Trophoblast cell (in vitro differentiated cells and primary cell): ENCODE measurements around the gene ELP2.

Experiments used
- DNase-seq, 2 donors: peaks; one replicate each; pipeline ENCODE4 v3.0.0-alpha.2; 2016
- H2AFZ ChIP-seq: 2 replicates; pipeline ENCODE4 v1.6.1; 2013; ENCODE audit warnings: low read length, moderate library complexity, mild to moderate bottlenecking; ENCODE audit not compliant: insufficient read depth, poor library complexity
- H2AK5ac ChIP-seq: 2 replicates; pipeline ENCODE4 v1.6.1; 2013; ENCODE audit warnings: mild to moderate bottlenecking, low read length
- H2BK120ac ChIP-seq: 2 replicates; pipeline ENCODE4 v1.6.1; 2013; ENCODE audit warnings: low read length, mild to moderate bottlenecking, moderate library complexity; ENCODE audit not compliant: insufficient read depth, poor library complexity
- H2BK12ac ChIP-seq: 2 replicates; pipeline ENCODE4 v1.6.1; 2013; ENCODE audit warnings: mild to moderate bottlenecking, low read length, moderate library complexity
- H2BK5ac ChIP-seq: 2 replicates; pipeline ENCODE4 v1.6.1; 2013; ENCODE audit warnings: low read length, low read depth, moderate library complexity, mild to moderate bottlenecking; ENCODE audit not compliant: poor library complexity
- H3K14ac ChIP-seq: 2 replicates; pipeline ENCODE4 v1.6.1; 2013; ENCODE audit warnings: mild to moderate bottlenecking, low read length
- H3K18ac ChIP-seq: 2 replicates; pipeline ENCODE4 v1.6.1; 2013; ENCODE audit warnings: mild to moderate bottlenecking, low read length
- H3K23ac ChIP-seq: 2 replicates; pipeline ENCODE4 v1.6.1; 2013; ENCODE audit warnings: low read length
- H3K27ac ChIP-seq: 2 replicates; pipeline ENCODE4 v1.5.1; 2013; ENCODE audit warnings: low read depth, mild to moderate bottlenecking, inconsistent platforms, low read length, moderate library complexity
- H3K27me3 ChIP-seq: 2 replicates; pipeline ENCODE4 v1.6.1; 2013; ENCODE audit warnings: inconsistent platforms, mild to moderate bottlenecking, low read length, moderate library complexity; ENCODE audit not compliant: insufficient read depth
- H3K36me3 ChIP-seq, 2 experiments: 1 replicate in 1 of 2; 2 replicates in 1 of 2; pipeline ENCODE4 v1.6.1; 2013; ENCODE audit warnings: low read length in 2 of 2, mild to moderate bottlenecking in 2 of 2, moderate library complexity in 1 of 2; ENCODE audit not compliant: insufficient read depth in 2 of 2, control insufficient read depth in 1 of 2
- H3K4ac ChIP-seq: 2 replicates; pipeline ENCODE4 v1.6.1; 2013; ENCODE audit warnings: low read depth, mild to moderate bottlenecking, low read length, moderate library complexity
- H3K4me1 ChIP-seq, 2 experiments: 1 replicate in 1 of 2; 2 replicates in 1 of 2; pipeline ENCODE4 v1.6.1; 2013; ENCODE audit warnings: low read length in 2 of 2, mild to moderate bottlenecking in 2 of 2, moderate library complexity in 1 of 2; ENCODE audit not compliant: insufficient read depth in 2 of 2, control insufficient read depth in 1 of 2
- H3K4me2 ChIP-seq: 2 replicates; pipeline ENCODE4 v1.6.1; 2013; ENCODE audit warnings: inconsistent platforms, mild to moderate bottlenecking, low read length, moderate library complexity
- H3K4me3 ChIP-seq: 2 replicates; pipeline ENCODE4 v1.5.1; 2013; ENCODE audit warnings: mild to moderate bottlenecking, low read depth, low read length, inconsistent platforms
- H3K79me1 ChIP-seq: one replicate; pipeline ENCODE4 v1.6.1; 2013; ENCODE audit warnings: low read length
- H3K79me2 ChIP-seq: 2 replicates; pipeline ENCODE4 v1.6.1; 2013; ENCODE audit warnings: low read length, mild to moderate bottlenecking; ENCODE audit not compliant: control insufficient read depth, insufficient read depth, poor library complexity
- H3K9ac ChIP-seq: 2 replicates; pipeline ENCODE4 v1.6.1; 2013; ENCODE audit warnings: mild to moderate bottlenecking, low read length
- H3K9me3 ChIP-seq: 2 replicates; pipeline ENCODE4 v1.6.1; 2013; ENCODE audit warnings: low read depth, mild to moderate bottlenecking, control low read depth, inconsistent platforms, low read length; ENCODE audit not compliant: insufficient read depth
- H4K12ac ChIP-seq: 2 replicates; pipeline ENCODE4 v1.6.1; 2013; ENCODE audit warnings: low read depth, mild to moderate bottlenecking, low read length, moderate library complexity
- H4K8ac ChIP-seq: 2 replicates; pipeline ENCODE4 v1.6.1; 2013; ENCODE audit warnings: low read depth, mild to moderate bottlenecking, low read length, moderate library complexity
- H4K91ac ChIP-seq: one replicate; pipeline ENCODE4 v1.6.1; 2013; ENCODE audit warnings: low read depth, mild to moderate bottlenecking, low read length, moderate library complexity
- WGBS: extraction: QIAGEN DNeasy Blood & Tissue Kit; methylation state at CpG from one replicate; pipeline ENCODE4 v1.1.7; 2013; ENCODE audit warnings: missing lambda C conversion rate; ENCODE audit not compliant: insufficient read length, insufficient coverage; ENCODE audit errors: extremely low coverage; 5-methylcytosine and 5-hydroxymethylcytosine counted together

The ELP2 gene

GRCh38 chr18:36177913-36178312 is 48.2 kb downstream of the ELP2 start:
- Histone ChIP-seq H3K79me2 (no peaks in the 10 kb centered on the region), H2BK5ac (no peak overlapping the region), H2AFZ (no peak overlapping the region), H3K4me1 (no peaks in the 10 kb centered on the region), H3K27me3 (no peaks in the 10 kb centered on the region), H3K36me3 (peaks cover 0 to 10% of the 10 kb centered on the region in 2 experiments), H4K91ac (no peak overlapping the region), H3K9me3 (no peaks in the 10 kb centered on the region), H3K79me1 (no peaks in the 10 kb centered on the region), H3K4me3 (no peak overlapping the region), H3K27ac (no peak overlapping the region), H3K4ac (no peak overlapping the region), H4K12ac (no peak overlapping the region), H4K8ac (no peak overlapping the region), H2BK120ac (no peak overlapping the region), H2BK12ac (no peak overlapping the region), H3K9ac (no peak overlapping the region), H3K14ac (no peak overlapping the region), H3K18ac (no peak overlapping the region), H3K23ac (no peak overlapping the region), H2AK5ac (no peak overlapping the region), H3K4me2 (no peak overlapping the region)
- no peak for DNase-seq
- no CpG with 5 or more reads among the region's 3 CpGs for WGBS

- peaks cover 0 to 5% of the 10 kb centered on the region in 2 experiments for H3K36me3 ChIP-seq
- H3K4me3 ChIP-seq: no peak overlapping the region
- no peak overlapping the region for H3K14ac ChIP-seq
- H2BK120ac ChIP-seq: no peak overlapping the region
- no peak overlapping the region for H3K4ac ChIP-seq
- no peak overlapping the region for H4K12ac ChIP-seq
- H3K79me2 ChIP-seq: no peaks in the 10 kb centered on the region
- H2AFZ ChIP-seq: no peak overlapping the region
- H4K8ac ChIP-seq: no peak overlapping the region
- H3K9ac ChIP-seq: no peak overlapping the region
- H4K91ac ChIP-seq: no peak overlapping the region
- no peak overlapping the region for H3K27ac ChIP-seq
- H2BK5ac ChIP-seq: no peak overlapping the region
- H3K4me2 ChIP-seq: no peak overlapping the region
- no peak overlapping the region for H2BK12ac ChIP-seq
- peaks cover 3% of the 10 kb centered on the region for H3K9me3 ChIP-seq
- H3K18ac ChIP-seq: no peak overlapping the region
- H3K23ac ChIP-seq: no peak overlapping the region
- no CpG with 5 or more reads among the region's 7 CpGs for WGBS
- no peaks in the 10 kb centered on the region for H3K79me1 ChIP-seq
- H3K4me1 ChIP-seq: no peaks in the 10 kb centered on the region
- DNase-seq: peak in 1 of 2 donors; percentile 9
- no peaks in the 10 kb centered on the region for H3K27me3 ChIP-seq
- no peak overlapping the region for H2AK5ac ChIP-seq
These were observed 50.1 kb downstream of the ELP2 start for GRCh38 chr18:36179562-36180355.

- no peaks in the 10 kb centered on the region for H3K4me1 ChIP-seq
- no peak overlapping the region for H4K12ac ChIP-seq
- H3K23ac ChIP-seq: no peak overlapping the region
- H4K8ac ChIP-seq: no peak overlapping the region
- peaks cover 8% of the 10 kb centered on the region for H3K27me3 ChIP-seq
- no peak overlapping the region for H2BK5ac ChIP-seq
- peak in 1 of 2 donors; percentile 20 for DNase-seq
- peaks cover 3% of the 10 kb centered on the region for H3K9me3 ChIP-seq
- no peak overlapping the region for H2BK12ac ChIP-seq
- H3K79me1 ChIP-seq: no peaks in the 10 kb centered on the region
- no peak overlapping the region for H2BK120ac ChIP-seq
- whole genome bisulfite sequencing: no CpG with 5 or more reads among the region's 6 CpGs
- H3K36me3 ChIP-seq: no peaks in the 10 kb centered on the region
- H3K27ac ChIP-seq: no peak overlapping the region
- H3K14ac ChIP-seq: no peak overlapping the region
- H3K79me2 ChIP-seq: no peaks in the 10 kb centered on the region
- no peak overlapping the region for H3K9ac ChIP-seq
- H4K91ac ChIP-seq: no peak overlapping the region
- no peak overlapping the region for H3K4me2 ChIP-seq
- no peak overlapping the region for H3K4ac ChIP-seq
- no peak overlapping the region for H2AK5ac ChIP-seq
- no peak overlapping the region for H3K4me3 ChIP-seq
- H3K18ac ChIP-seq: no peak overlapping the region
- H2AFZ ChIP-seq: no peak overlapping the region
These were observed 51.7 kb downstream of the ELP2 start for GRCh38 chr18:36181441-36181840.

GRCh38 chr18:36181898-36182506 is 52.3 kb downstream of the ELP2 start:
- H3K36me3 ChIP-seq: no peaks in the 10 kb centered on the region
- no CpG with 5 or more reads among the region's 3 CpGs for WGBS
- no peak overlapping the region for H2BK120ac ChIP-seq
- no peak overlapping the region for H4K91ac ChIP-seq
- peaks cover 12% of the 10 kb centered on the region for H3K27me3 ChIP-seq
- no peaks in the 10 kb centered on the region for H3K79me2 ChIP-seq
- H4K8ac ChIP-seq: no peak overlapping the region
- peaks cover 4% of the 10 kb centered on the region in 2 experiments for H3K4me1 ChIP-seq
- H3K79me1 ChIP-seq: no peaks in the 10 kb centered on the region
- no peak overlapping the region for H3K18ac ChIP-seq
- H3K9ac ChIP-seq: no peak overlapping the region
- DNase-seq: no peak
- no peak overlapping the region for H3K27ac ChIP-seq
- no peak overlapping the region for H3K4me2 ChIP-seq
- H2AFZ ChIP-seq: no peak overlapping the region
- H2BK5ac ChIP-seq: no peak overlapping the region
- H3K9me3 ChIP-seq: peaks cover 3% of the 10 kb centered on the region
- no peak overlapping the region for H4K12ac ChIP-seq
- no peak overlapping the region for H3K4me3 ChIP-seq
- H3K14ac ChIP-seq: no peak overlapping the region
- H2AK5ac ChIP-seq: no peak overlapping the region
- no peak overlapping the region for H3K4ac ChIP-seq
- H2BK12ac ChIP-seq: no peak overlapping the region
- H3K23ac ChIP-seq: no peak overlapping the region
